Right ventricle myocardium inferior (tissue), 1 donor: ENCODE results near the gene ABLIM1. TPM values are rescaled to one million over a fixed set of nuclear protein-coding genes. Genes with fewer than 3 reads are reported as not detected.

Experiments used
- ATAC-seq: fragments of 200-7000 bp; cut with Tn5 transposase; one replicate; pipeline ENCODE4 v1.9.1; 2020; ENCODE audit warnings: mild to moderate bottlenecking, moderate library complexity
- DNase-seq: peaks from one replicate; pipeline ENCODE4 v3.0.0; 2021; ENCODE audit errors: missing footprints
- intact Hi-C: fragments of 100-400 bp; cut with DNase I; formaldehyde crosslinking; loops from one replicate; pipeline ENCODE4 v1.11.0; 2022
- total RNA-seq: library from RNA; stranded (reverse); fragmentation: NEBNext Ultra II Directional; extraction: Animal tissue kit (Norgen Biotek cat#: 25700); gene quantifications from one replicate; pipeline ENCODE4 v1.2.1, GENCODE V29; 2021
- donor health status: DM: no; HTN: yes; CAD: no; lungs with severe emphysema.

ABLIM1 gene
- total RNA-seq, 1 donor from 2014 or later: 730 TPM

DNA sequence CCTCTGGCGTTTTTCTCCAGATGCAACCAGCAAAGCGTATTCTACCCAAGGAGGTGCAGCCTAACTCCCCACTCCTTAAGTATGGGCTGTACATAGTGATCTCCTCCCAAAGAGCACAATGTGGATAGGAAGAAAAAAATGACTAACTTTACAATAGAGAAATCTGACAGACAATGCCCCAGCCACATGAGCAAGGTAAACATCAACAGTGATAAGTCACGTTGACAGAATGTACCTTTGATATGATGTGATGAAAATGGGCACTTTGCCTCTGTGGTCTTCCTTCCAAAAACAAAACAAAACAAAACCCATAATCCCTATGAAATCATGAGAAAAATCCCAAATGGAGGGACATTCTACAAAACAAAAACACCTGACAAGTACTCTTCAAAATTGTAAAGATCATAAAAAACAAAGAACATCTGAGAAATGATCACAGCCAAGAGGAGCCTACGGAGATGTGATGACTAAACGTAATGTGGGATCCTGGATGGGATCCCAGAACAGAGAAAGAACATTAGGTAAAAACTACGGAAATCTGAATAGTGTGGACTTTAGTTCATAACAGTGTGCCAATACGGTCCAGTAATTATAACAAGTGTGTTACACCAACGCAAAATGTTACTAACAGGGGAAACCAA, 50.6 kb downstream of the ABLIM1 start:
- intact Hi-C loops: no loop called here
- ATAC-seq (no peak), DNase-seq (no peak)

DNA sequence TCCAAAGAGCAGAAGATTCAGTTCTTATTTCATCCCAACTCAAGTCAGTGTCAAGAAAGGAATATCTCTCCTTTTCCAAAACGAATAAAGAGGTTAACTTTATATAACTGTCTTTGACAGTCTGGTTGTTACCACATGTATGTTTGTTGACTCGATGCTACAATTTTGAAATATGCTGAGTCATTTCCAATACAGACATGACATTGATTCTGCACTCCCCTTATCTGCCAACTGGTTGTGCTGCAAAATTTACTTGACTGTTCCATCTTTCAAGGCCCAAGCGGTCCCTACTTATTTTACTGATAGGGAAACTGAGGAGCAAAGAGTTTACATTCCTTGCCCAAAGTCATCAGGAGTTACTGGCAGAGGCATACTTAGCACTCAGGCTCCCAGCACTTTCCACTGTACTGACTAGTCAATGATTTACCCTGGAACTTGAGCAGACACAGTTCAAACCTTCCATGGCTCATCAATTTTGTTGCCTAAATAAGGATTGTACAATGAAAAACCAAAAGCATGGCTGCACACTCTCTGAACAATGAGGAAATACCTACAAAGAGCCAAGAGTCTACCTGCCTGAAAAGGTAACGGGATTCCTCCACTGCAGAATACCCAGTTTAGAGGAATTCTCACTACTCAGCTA, 52.8 kb downstream of the ABLIM1 start:
- DNase-seq: no peak
- intact Hi-C loops: no loop called here
- ATAC-seq: no peak

DNA sequence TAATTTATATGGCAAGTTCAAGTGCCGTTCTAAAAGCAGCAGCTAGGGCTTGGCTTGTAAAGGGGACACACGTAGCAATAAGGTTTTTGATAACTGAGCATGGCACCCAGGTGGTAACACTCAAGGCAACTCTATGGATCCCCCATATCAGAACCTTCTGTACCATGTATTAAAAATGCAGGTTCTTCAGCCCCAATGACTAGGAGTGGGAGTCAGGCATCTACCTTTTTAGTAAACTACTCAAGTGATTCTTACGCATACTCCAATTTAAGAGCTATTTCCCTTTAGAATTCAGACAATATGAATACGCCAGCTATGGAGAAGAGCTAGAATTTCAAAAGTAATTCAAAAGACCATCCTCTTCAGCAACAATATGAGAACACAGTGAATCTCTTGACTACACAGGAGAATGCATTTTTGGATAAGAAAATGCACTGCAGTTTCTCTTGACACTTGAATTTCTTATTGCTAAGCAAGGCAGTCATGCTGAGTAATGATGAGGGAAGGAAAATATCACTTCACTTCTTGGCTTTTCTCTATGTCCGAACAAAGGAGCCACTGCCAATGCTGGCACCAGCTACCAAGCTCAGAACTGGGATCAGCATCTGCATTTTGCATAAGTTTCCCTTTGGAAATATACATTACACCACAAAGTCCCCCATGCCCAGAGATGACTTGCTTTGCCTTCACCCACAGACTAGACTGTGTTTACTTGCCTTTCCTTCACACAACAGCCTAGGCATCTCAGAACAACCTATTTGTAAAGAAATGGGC, 53.5 kb downstream of the ABLIM1 start:
- intact Hi-C loops: no loop called here
- ATAC-seq: no peak
- no peak for DNase-seq

DNA sequence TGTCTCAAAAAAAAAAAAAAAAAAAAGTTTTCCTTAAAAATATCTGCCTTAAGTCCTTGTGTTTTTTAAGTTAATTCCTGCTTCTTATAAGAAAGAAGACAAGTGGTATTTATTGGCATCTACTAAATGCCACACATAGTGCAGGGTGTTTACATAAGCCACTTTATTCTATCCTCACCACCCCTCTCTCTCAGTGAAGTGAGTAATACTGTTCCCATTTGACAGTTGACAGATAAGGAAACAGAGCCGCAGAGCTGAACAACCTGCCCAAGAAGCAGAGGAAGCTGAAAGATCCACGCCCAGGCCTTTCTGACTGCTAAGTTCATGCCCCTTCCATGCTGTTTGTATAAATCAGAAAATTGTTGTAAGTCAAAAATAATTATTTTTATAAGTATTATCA, 54.1 kb downstream of the ABLIM1 start:
- ATAC-seq (peak; percentile 83), DNase-seq (no peak)
- intact Hi-C loops: no loop called here

DNA sequence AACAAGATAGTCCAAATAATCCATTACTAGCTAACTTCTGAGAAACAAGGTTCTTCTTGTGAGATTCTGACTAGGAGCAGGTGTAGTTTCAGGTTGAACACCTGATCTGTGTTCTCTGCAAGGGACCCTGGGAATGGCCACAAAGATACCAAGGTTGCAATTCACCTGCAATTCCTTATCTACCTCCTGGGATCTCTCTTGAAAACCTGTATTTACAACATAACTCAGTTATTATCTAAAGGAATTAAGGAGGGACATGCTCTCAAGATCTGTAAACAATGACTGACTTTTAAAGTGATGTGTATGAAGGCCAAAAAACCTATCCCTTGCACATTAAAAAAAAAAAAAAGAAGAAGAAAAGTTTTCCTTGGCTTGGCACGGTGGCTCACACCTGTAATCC, 54.8 kb downstream of the ABLIM1 start:
- no peak for ATAC-seq
- intact Hi-C loops: no loop called here
- no peak for DNase-seq

DNA sequence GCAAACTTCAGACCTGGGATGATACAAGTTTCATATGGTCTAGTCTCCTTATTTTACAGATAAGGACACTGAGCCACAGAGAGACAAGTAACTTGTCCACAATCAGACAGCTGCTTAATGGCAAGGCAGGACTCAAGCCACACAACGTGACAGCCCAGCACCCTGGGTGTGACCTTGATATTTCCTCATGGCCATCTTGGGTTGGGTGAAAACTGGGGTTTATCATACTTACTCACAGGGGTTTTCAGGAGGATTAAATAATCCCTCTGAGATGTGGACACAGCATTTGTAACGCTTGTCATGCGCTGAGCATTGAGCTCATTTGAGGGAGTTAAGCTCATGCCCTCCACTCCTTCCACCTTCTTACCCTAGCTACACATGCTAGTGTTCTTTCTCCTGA, 58.0 kb downstream of the ABLIM1 start:
- DNase-seq: no peak
- intact Hi-C loops: no loop called here
- no peak for ATAC-seq

DNA sequence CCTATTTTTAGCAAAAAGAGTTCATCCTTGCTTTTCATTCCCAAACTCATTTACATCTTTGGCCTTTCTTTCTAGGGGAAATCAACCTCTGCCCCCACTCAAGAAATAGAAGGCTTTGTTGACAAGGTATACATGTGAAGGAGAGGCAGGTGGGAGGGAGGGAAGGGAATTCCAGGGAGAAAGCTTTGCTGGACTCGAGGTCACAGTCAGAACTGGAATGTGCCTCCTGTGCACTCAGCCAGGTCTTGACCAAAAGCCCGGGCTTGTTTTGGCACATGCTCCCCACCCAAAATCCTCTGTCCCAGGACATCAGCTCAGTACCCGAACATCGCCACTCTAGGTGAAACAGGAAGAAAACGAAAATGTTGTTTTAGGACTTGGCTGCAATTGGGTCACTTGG, 61.3 kb downstream of the ABLIM1 start:
- intact Hi-C loops: no loop called here
- DNase-seq (no peak), ATAC-seq (no peak)

DNA sequence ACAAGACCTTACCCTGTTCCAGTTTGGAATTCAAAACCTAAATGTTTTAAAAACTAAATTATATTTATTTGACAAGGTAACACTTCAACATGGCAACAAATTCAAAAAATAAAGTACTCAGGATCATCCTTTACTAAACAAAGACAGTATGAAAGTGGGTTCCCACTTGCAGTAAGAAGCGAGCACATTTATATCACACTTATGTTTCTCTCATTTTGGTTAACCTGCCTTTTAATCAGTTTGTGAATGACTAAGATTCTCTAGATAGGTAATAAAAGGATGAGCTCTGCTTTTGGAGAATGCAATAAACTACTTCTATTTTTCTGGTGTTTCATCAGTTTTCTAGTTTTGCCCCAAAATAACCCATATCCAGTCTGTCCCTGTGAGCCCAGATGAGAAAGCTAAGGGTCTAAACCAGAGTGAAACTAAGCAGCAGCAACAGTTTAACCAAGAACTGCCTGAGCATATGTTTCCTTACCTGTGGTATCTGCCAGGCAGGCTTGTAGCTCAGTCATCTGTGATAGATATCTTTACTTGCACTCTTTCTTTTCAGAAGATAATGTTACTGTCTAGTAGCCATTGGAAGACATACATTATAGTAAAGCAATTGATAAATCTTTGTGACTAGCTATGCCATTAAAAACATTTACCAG, 64.1 kb downstream of the ABLIM1 start:
- ATAC-seq (no peak), DNase-seq (no peak)
- intact Hi-C loops: no loop called here

DNA sequence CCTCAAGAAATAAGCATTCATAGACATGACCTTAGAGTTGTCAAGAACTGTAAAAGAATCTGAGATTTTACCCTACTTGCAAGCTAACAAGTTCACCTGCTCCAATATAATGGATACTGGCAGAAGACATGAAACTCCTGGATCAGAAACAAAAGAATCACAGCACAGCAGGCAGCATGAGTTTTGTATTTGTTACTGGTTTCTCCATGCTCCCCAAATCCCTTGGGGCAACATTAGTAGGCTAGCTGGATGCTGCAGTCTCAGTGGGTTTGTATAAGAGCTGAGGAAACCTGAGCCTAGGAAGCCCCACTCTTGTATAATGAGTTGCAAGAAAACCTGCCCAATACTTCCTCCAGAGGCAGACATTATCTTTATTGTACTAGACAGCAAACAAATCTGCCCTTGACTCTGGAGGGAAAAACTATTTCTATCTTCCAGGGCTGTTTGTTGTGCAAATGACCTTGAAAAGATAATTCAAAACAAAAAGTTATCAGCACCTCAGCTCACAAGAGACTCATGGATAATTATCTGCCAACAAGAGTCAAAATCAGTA, 64.8 kb downstream of the ABLIM1 start:
- peak; percentile 34 for ATAC-seq
- no peak for DNase-seq
- intact Hi-C loops: no loop called here

DNA sequence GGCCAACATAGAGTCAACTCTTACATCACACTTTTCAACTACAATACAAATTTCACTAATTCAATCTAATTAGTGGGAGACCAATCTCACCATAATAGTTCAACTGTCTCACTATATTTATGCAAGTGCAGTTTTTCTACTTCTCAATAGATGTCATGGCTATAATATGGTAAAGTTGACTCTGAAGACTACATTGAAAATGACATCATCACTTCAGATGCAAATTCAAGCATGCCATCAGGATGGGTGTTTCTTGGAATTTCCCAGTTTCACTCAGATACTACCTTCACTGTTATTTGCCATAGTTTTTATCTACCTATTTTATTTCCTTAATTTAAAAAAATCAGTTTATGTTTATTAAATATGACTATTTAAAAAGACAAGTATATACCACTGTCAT, 67.1 kb downstream of the ABLIM1 start:
- ATAC-seq (no peak), DNase-seq (no peak)
- intact Hi-C loops: no loop called here

DNA sequence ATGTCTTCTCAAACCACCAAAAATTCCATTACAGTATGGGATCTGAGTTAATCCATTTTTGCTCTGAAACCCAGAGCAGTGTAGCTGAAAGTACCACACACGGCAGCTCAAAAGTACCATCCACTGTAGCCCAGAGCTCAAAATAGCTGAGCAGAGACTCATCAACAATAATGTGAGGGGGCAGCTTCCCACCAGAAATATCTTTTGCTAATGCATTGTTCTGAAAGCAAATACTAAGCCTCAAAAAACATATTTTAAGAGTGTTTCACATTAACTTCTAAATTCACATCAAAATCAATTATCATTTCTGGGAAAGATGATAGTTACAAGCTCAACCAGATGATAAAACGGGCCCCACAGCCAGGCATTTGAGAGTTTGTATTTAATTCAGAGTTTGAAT, 73.7 kb downstream of the ABLIM1 start:
- DNase-seq (no peak), ATAC-seq (no peak)
- intact Hi-C loops: no loop called here

DNA sequence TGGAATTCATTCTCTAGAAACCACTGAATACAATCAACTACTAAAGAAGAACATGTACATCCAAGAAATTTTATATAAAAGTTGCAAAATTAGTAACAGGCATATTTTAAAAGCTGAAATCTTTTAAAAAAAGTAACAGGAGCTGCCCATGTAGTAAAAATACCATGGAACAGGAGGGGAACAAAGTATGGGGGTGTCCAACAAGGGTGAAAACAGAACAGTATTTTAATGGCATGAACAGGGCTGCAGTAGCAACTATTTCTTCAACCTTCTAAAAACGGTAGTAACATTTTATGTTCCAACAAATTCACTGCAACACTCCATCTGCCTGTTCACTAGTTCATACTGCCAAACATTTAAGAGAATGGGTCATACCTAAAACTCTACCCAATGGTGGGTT, 77.0 kb downstream of the ABLIM1 start:
- ATAC-seq (no peak), DNase-seq (no peak)

DNA sequence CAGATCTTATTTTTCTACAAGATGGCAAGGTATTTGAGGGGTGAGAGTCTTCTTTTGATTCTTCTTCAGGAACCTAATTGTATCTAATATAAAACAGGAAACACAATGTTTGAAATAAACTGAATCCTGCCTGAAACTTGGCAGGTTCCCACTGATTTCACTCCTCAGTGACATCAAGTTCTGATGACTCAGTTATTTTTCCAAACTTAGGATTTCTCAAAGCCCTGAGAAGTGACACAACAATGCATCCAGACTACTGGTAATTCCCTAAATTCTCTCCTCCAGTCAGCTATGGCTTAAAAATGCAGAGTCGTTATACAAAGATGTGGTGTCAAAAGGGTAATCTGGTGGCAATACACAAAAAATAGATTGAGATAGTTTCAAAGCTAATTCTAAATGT, 80.9 kb downstream of the ABLIM1 start:
- no peak for DNase-seq
- no peak for ATAC-seq
- intact Hi-C loops: no loop called here

More for the DNA sequence above, 77.0 kb downstream of the ABLIM1 start:
- intact Hi-C loops: no loop called here

DNA sequence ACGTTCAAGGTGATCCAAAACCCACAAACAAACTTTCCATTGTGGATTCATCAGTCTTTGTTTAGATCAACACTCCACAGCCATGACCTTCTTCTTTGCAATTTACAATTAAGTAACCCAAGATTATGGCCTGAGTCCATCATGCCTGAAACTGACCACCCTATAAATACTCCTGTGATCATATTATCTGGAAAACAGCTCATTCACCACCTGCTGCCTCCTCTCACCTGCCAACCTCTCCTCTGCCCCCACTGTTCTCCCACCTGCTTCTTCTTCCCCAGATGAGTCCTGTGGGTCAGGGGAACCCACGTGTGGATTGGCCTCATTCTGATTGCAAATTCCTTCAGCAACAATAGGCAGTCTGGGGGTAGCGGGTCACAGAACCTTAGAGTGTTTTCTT, 81.4 kb downstream of the ABLIM1 start:
- ATAC-seq: no peak
- intact Hi-C loops: no loop called here
- DNase-seq: no peak

DNA sequence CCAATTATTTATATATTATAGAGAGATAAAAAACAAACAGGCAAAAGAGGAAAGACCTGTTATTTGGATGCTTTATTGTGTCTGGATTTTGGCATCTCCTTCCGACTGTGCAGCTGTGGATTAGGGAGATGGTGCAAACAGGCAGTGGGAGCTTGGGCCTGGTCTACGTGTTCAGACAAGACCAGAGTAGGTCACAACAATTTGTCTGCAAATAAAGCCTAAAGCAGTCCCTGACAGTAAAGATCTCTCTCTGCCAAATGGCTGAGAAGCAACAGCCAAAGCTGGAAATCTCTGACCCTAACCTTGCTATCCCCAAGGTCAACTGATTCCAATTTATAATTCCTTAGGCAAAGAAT, 82.0 kb downstream of the ABLIM1 start:
- DNase-seq (no peak), ATAC-seq (no peak)
- intact Hi-C loops: no loop called here

DNA sequence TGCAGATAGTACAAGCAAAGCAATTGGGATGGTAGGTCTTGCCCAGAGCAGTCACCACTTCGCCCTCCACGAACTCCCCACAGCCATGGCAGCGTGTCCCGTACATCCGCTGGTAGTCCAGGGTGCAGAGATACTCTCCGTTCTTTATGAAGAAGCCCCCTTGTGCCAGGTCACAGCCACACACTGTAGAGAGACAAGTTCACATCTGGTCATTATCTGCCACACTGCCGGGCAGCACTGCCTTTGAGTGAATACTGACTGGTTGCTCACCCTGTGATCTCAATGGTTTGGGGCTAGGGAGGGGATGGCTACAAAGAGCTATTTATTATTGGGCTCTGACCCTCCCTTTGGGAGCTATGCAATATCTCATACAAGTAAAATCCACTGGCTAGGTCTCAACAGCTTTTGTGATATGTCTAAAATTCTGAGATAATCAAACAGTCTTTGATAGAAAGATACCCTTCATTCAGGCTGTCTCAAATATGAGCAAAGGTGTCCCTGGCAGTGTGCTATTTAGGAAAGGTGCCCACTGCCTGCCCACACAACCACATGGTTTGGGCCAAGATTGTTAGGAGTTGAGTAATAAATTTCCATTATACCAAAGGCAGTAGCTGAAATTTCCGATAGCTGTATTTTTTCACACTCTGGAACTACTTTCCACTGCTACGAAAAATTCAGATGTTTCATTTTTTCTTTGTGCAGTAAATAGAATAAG, 82.5 kb downstream of the ABLIM1 start:
- DNase-seq (no peak), ATAC-seq (peak; percentile 24)
- intact Hi-C loops: no loop called here

DNA sequence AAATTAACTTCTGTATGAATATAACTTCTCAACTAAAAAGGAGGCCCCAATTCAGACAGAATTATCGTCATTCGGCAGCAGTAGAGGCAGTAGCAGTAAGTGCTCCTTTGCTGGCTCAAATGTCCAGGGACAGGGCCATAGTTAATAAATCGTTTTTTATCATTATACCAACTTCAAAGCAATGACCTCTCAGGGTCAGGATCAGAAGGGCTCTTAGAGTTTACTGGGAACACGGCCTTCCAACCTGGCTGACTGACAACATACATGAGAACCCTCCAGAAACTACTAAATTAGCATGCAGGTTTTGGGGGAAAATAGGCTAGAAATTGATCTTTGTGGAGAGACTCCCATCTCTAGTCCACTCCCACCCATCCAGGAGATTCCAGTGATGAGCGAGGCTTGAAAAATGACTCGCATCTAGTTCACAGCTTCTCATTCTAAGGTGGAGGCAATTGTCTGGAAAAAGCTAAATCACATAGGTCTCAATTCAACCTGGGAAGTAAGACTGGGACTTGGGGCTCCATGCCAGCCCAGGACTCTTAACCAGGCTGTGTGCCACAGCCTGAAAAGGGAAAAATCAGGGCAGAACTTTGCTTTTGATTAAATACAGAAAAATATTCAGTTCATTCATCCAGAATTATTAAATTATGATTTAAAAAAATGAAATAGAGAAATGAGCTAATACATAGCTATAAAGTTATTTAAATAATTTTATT, 84.6 kb downstream of the ABLIM1 start:
- no peak for ATAC-seq
- DNase-seq: no peak
- intact Hi-C loops: no loop called here

DNA sequence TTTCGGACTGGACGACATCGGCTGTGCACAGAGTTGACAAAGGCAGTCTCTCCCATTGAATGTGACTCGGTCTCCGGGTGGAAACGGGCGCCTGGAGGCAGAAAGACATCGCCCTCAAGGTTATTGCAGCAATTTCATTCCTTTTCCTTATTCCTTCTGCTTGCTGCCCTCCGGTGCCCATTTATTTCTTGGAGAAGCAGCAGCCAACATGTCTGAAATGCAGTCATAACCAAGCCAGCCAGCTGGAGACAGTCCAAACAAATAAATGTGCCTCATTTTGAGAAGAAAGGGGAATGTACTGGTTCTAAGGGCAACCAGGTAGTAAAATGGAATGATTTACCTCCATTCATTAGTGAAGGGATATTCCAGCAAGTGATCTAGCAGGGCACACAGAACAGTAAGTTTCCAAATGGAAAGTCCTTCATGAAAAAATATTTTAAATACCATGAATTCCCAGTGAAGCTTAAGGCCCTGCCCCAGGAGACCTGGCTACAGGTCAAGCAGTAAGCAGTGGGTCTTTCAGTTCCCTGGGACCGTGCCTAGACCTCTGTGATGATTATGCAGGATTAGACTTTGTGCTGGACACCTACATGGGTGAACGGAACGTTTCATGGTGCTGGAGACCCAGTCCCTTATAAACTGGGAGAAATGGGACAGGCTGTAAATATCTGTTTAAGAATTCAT, 86.6 kb downstream of the ABLIM1 start:
- no peak for DNase-seq
- ATAC-seq: no peak
- intact Hi-C loops: no loop called here
